SK-N-SH treated with all-trans-retinoic acid at 6 μM for 48 hours (cell line): Measurements from ENCODE around the gene RNF126.

Source experiments
- ATAC-seq: fragments of 200-7000 bp; cut with Tn5 transposase; 3 replicates; pipeline ENCODE4 v1.9.1; 2020; ENCODE audit warnings: mild to moderate bottlenecking, moderate library complexity
- ARNTL ChIP-seq: fragments of 450-650 bp; formaldehyde crosslinking; IDR thresholded peaks from 2 replicates; pipeline ENCODE4 v1.5.0; 2020; ENCODE audit warnings: low read depth, mild to moderate bottlenecking, moderate library complexity, borderline replicate concordance
- BACH2 ChIP-seq: fragments of 250-450 bp; sonication (Bioruptor Pico); IDR thresholded peaks from 2 replicates; pipeline ENCODE4 v1.9.0; 2021; ENCODE audit warnings: mild to moderate bottlenecking, borderline replicate concordance
- CREB5 ChIP-seq: fragments of 250-450 bp; sonication (Bioruptor Pico); IDR thresholded peaks from 2 replicates; pipeline ENCODE4 v1.5.1; 2020; ENCODE audit warnings: low read depth, mild to moderate bottlenecking, moderate library complexity
- CSDC2 ChIP-seq: fragments of 250-450 bp; sonication (Bioruptor Pico); IDR thresholded peaks from 2 replicates; pipeline ENCODE4 v1.5.0; 2020; ENCODE audit warnings: mild to moderate bottlenecking, moderate library complexity
- ESRRG ChIP-seq: fragments of 250-450 bp; sonication (Bioruptor Pico); IDR thresholded peaks from 2 replicates; pipeline ENCODE4 v1.6.1; 2021; ENCODE audit warnings: mild to moderate bottlenecking
- GLIS3 ChIP-seq: fragments of 250-450 bp; sonication (Bioruptor Pico); IDR thresholded peaks from 2 replicates; pipeline ENCODE4 v1.5.0; 2020; ENCODE audit warnings: mild to moderate bottlenecking, moderate library complexity
- ISL1 ChIP-seq: fragments of 250-450 bp; sonication (Bioruptor Pico); IDR thresholded peaks from 2 replicates; pipeline ENCODE4 v2.1.2; 2022; ENCODE audit warnings: mild to moderate bottlenecking, moderate library complexity
- PATZ1 ChIP-seq: fragments of 250-450 bp; sonication (Bioruptor Pico); IDR thresholded peaks from 2 replicates; pipeline ENCODE4 v1.8.0; 2020; ENCODE audit warnings: mild to moderate bottlenecking, moderate library complexity, borderline replicate concordance
- POU6F1 ChIP-seq: fragments of 250-450 bp; sonication (Bioruptor Pico); IDR thresholded peaks from 2 replicates; pipeline ENCODE4 v1.8.0; 2021; ENCODE audit warnings: low read depth, mild to moderate bottlenecking, moderate library complexity, borderline replicate concordance
- RARB ChIP-seq: fragments of 250-450 bp; sonication (Bioruptor Pico); IDR thresholded peaks from 2 replicates; pipeline ENCODE4 v1.8.0; 2021; ENCODE audit warnings: mild to moderate bottlenecking, moderate library complexity
- SNAI2 ChIP-seq: fragments of 250-450 bp; sonication (Bioruptor Pico); IDR thresholded peaks from 2 replicates; pipeline ENCODE4 v1.5.0; 2020; ENCODE audit warnings: mild to moderate bottlenecking, moderate library complexity
- TOX ChIP-seq: fragments of 250-450 bp; sonication (Bioruptor Pico); IDR thresholded peaks from 2 replicates; pipeline ENCODE4 v1.8.0; 2021; ENCODE audit warnings: mild to moderate bottlenecking, moderate library complexity, borderline replicate concordance
- TSHZ2 ChIP-seq: fragments of 250-450 bp; sonication (Bioruptor Pico); IDR thresholded peaks from 2 replicates; pipeline ENCODE4 v1.5.0; 2020; ENCODE audit warnings: mild to moderate bottlenecking, moderate library complexity
- ZC3H10 ChIP-seq: fragments of 250-450 bp; sonication (Bioruptor Pico); IDR thresholded peaks from 2 replicates; pipeline ENCODE4 v1.5.1; 2021; ENCODE audit warnings: mild to moderate bottlenecking, moderate library complexity
- ZFP3 ChIP-seq: fragments of 250-450 bp; sonication (Bioruptor Pico); IDR thresholded peaks from 2 replicates; pipeline ENCODE4 v1.5.0; 2020; ENCODE audit warnings: mild to moderate bottlenecking, moderate library complexity
- ZFP30 ChIP-seq: fragments of 450-650 bp; formaldehyde crosslinking; IDR thresholded peaks from 2 replicates; pipeline ENCODE4 v1.5.0; 2022; ENCODE audit warnings: mild to moderate bottlenecking, moderate library complexity
- ZNF565 ChIP-seq: fragments of 450-650 bp; formaldehyde crosslinking; conservative IDR thresholded peaks from 2 replicates; pipeline ENCODE4 v1.5.0; 2020; ENCODE audit warnings: low read depth, mild to moderate bottlenecking, moderate library complexity
- ZNF8 ChIP-seq: fragments of 450-650 bp; formaldehyde crosslinking; IDR thresholded peaks from 2 replicates; pipeline ENCODE4 v1.5.0; 2020; ENCODE audit warnings: mild to moderate bottlenecking, moderate library complexity

Gene RNF126

GRCh38 chr19:660793-661426 is 2.1 kb downstream of the RNF126 start:
- TF ChIP-seq PATZ1 (CRISPR knock-in tag) (no peak), ISL1 (no peak), ZFP30 (CRISPR knock-in tag) (no peak), POU6F1 (CRISPR knock-in tag) (no peak), RARB (no peak), TSHZ2 (no peak)
- ATAC-seq = no peak

GRCh38 chr19:658916-659839 is 3.8 kb downstream of the RNF126 start:
- no peak for ATAC-seq
- TF ChIP-seq ISL1 = no peak
- no peak for TF ChIP-seq ZC3H10 (CRISPR knock-in tag)

GRCh38 chr19:658059-658839 is 4.8 kb downstream of the RNF126 start:
- ATAC-seq = no peak
- TF ChIP-seq CREB5 (CRISPR knock-in tag) = no peak
- TF ChIP-seq GLIS3 (CRISPR knock-in tag) = no peak
- TF ChIP-seq ESRRG = no peak
- TF ChIP-seq BACH2 (CRISPR knock-in tag) = no peak
- no peak for TF ChIP-seq ZNF565 (CRISPR knock-in tag)
- TF ChIP-seq TSHZ2 = no peak
- TF ChIP-seq SNAI2 (CRISPR knock-in tag) = no peak
- TF ChIP-seq ZFP30 (CRISPR knock-in tag) = no peak
- no peak for TF ChIP-seq TOX (CRISPR knock-in tag)
- no peak for TF ChIP-seq ZC3H10 (CRISPR knock-in tag)
- no peak for TF ChIP-seq ZFP3 (CRISPR knock-in tag)
- TF ChIP-seq ZNF8 (CRISPR knock-in tag) = no peak
- TF ChIP-seq ISL1 = no peak
- no peak for TF ChIP-seq ARNTL (CRISPR knock-in tag)
- TF ChIP-seq PATZ1 (CRISPR knock-in tag) = no peak
- TF ChIP-seq CSDC2 (CRISPR knock-in tag) = no peak
